ENCODE measurements around the gene PLP2.
"Not testable (repeated sequence)": the region's sequence is repeated elsewhere in the genome, so short reads cannot be mapped to it uniquely, and the experiment has no call there.

The PLP2 gene, protein sequence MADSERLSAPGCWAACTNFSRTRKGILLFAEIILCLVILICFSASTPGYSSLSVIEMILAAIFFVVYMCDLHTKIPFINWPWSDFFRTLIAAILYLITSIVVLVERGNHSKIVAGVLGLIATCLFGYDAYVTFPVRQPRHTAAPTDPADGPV

DNA sequence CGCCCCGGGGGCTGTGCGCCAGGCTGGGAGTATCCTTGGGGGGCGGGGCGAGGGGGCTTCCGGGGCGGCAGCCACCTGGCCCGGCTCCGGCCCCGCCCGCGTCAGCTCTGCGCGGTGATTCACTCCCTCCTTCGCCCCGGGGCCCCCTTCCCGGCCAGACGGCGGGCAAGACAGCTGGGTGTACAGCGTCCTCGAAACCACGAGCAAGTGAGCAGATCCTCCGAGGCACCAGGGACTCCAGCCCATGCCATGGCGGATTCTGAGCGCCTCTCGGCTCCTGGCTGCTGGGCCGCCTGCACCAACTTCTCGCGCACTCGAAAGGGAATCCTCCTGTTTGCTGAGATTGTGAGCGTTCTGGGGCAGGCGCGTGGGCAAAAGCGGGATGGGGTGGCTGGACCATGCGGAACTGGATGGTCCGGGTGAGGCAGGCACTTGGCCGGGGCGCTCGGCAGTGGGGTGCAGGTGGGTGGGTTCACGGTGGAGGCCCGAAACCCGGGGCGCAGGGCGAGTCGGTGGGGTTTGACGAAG, at the start of gene PLP2:
Gene PLP2 (plus strand): TSS at position 147 of the 528 bp plus-strand sequence. CDS start 103 bp downstream, at position 250.
- peak; percentile 62 for DNase-seq (ENCODE audit: low read depth)

DNA sequence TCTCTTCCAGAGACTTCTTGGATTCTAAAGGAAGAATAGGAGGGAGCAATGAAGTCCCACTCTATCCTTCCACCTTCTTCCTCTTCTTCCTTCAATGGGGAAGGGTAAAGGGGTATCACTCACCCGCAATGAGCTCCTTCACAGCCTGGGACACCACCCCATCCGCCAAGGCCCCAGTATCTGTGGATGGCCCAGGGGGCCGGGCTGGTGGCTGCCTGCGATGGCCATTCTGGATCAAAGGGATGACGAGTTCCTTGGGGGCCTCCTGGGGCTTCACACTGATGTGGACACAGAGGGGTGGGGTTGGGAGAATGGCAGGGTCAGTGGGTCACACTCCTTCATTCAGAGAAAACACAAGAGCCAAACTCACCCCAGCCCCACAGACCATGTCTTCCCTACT, 49.2 kb upstream of the PLP2 start:
- DNase-seq (ENCODE audit: low read depth) = no peak

DNA sequence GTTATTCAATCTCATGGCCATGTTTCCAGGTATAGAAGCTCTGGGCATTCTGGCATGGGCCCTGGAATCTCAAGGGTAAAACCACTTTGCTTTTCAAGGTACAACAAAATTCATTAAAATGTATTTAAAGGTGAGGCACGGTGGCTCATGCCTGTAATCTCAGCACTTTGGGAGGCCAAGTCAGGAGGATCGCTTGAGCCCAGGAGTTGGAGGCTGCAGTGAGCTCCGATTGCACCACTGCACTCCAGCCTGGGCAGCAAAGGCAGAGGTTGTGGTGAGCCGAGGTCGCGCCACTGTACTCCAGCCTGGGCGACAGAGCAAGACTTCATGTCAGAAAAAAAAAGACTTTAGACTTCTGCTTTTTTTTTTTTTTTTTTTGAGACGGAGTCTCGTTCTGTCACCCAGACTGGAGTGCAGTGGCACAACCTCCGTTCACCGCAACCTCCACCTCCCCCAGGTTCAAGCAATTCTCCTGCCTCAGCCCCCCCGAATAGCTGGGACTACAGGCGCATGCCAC, 43.9 kb upstream of the PLP2 start:
- DNase-seq (ENCODE audit: low read depth) = not testable (repeated sequence)

DNA sequence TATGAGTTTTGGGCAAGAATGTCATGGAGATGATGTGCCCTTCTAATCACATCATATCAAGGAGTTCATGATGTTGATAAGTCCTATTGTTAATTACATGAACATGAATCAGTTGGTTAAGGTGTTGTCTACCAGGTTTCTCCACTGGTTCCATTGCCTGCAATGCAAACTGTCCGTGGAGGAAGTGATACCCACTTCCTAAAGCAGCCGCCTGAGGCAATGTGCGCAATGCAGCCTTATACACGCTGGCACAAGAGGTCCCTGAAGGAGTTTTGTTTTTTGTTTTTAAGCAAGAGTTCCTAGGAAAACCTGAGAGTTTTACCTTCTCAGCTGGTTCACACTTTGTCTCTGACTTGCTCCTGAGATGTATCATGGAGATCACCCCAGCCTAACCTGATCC, 42.3 kb upstream of the PLP2 start:
- DNase-seq (ENCODE audit: low read depth) = no peak

DNA sequence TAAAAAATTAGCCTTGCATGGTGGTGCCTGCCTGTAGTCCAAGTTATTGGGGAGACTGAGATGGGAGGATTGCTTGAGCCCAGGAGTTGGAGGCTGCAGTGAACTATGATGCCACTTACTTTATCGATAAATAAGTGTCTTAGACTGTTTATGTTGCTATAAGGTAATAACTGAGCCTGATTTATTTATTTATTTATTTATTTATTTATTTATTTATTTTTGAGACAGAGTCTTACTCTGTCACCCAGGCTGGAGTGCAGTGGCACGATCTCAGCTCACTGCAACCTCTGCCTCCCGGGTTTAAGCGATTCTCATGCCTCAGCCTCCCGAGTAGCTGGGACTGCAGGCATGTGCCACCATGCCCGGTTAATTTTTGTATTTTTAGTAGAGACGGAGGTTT, 39.4 kb upstream of the PLP2 start:
- DNase-seq (ENCODE audit: low read depth) = not testable (repeated sequence)

DNA sequence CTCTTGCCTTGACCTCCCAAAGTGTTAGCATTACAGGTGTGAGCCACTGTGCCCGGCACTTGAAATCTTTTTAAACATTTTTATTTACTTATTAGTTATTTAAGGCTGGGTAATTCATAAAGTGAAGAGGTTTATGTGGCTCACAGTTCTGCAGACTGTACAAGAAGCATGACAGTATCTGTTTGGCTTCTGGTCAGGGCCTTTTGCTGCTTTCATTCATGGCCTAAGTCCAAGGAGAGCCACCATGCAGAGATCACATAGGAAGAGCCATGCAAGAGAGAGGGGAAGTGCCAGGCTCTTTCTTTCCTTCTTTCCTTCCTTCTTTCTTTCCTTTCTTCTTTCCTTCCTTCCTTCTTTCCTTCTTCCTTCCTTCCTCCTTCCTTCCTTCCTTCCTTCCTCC, 37.9 kb upstream of the PLP2 start:
- no peak for DNase-seq (ENCODE audit: low read depth)

DNA sequence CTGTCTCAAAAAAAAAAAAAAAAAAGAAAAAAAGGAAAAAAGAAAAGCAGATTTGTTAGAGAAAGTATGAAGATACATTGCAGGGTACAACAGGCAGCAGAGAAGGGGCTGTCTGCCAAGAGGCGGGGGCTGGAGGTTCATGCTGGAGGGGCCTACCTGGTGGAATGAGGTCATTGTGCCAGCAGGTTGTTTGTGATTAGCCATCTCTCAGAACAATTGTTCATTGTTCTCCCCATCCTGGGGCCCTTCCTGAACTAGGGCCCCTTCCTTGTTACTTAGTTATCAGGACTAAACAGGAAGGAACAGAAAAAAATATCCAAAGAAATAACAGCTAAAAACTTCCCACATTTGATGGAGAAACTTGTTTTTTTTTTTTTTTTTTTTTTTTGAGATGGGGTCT, 34.2 kb upstream of the PLP2 start:
- DNase-seq (ENCODE audit: low read depth) = no peak

DNA sequence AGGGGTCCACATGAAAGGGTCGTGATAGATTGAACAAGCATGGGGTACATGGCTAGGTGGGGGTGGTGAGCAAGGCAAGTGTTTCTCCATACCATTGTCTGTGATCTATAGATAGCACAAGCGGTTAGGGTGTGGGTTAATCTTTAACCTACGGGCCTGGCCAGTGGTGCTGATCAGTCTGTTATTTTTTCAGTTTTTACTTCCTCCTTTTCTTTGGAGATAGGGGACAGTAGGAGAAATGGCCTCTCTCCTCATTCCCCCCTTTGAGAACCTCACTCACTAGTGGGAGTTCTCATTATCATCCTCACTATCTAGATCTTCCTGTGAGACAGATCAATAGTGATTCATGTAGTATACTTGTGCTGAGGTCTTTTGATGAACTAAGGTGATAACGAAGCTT, 32.0 kb upstream of the PLP2 start:
- no peak for DNase-seq (ENCODE audit: low read depth)

DNA sequence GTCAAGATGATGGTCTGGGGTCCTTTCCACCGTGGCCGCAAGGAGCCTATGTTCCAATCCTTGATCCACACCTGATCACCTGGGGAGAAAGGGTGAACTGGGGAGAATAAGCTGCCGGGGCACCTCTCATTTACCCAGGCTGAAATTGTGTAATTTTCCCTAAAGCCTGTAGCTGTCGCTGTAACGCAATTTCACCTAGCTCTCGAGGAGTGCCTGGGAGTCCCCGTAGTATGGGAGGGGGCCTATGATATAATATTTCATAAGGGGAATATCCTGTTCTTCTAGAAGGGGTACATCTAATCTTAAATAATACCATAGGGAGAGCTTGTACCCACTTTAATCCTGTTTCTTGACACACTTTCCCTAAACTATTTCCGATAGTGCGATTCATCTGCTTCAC, 29.4 kb upstream of the PLP2 start:
- not testable (repeated sequence) for DNase-seq (ENCODE audit: low read depth)

DNA sequence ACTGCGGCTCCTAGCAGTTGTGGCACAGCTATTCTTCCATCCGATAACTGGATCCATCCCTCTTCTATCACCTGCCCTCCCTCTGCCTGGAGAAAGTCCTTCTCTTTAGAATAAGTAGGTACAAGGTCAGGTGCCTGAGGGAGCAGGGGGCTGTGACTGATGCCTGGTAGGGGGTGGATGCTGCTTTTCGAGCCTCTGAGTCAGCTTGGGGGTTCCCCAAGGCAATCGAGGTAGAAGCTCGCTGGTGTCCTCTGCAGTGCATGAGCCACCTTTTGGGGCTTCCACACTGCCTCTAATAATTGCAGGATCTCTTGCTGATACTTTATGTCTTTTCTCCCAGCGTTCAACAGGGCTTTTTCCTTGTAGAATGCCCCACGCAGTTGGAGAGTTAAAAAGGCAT, 28.5 kb upstream of the PLP2 start:
- not testable (repeated sequence) for DNase-seq (ENCODE audit: low read depth)

DNA sequence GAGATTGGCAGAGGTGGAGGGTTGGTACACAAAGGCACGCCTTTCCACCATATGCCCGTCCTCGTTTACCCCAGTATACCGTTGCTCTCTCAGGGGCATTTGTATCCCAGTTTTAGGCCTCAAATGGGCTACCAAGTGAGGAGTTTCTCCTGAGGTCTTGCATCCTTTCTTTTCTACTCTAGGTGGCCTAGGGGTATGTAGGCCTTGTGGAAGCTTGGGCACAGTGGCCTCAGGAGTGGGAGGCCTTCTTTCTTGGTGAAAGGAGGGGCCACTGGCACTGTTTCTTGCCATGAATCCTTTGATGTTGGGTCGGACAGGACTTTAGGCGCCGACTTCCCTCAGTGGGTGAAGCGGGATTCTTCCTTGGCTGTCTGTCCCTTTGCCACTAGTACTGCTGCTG, 24.4 kb upstream of the PLP2 start:
- DNase-seq (ENCODE audit: low read depth) = no peak

DNA sequence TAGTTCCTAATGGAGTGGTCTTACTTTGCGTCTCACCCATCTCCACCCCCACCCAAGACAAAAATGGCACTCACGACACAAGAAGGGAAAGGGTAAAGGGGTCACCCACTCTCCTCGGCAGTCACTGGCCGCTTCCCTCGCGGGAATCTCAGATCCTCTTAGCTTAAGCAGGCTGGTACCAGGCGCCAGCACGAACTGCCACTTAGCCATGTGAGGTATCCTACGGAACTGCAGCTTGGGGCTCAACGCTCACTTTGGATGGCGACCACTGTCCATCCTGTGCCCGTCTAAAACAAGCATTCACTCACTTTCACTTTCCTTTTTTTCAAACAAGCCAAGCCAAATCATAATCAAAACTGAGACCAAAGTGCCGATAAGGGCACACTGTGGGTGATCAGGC, 23.8 kb upstream of the PLP2 start:
- DNase-seq (ENCODE audit: low read depth) = no peak

DNA sequence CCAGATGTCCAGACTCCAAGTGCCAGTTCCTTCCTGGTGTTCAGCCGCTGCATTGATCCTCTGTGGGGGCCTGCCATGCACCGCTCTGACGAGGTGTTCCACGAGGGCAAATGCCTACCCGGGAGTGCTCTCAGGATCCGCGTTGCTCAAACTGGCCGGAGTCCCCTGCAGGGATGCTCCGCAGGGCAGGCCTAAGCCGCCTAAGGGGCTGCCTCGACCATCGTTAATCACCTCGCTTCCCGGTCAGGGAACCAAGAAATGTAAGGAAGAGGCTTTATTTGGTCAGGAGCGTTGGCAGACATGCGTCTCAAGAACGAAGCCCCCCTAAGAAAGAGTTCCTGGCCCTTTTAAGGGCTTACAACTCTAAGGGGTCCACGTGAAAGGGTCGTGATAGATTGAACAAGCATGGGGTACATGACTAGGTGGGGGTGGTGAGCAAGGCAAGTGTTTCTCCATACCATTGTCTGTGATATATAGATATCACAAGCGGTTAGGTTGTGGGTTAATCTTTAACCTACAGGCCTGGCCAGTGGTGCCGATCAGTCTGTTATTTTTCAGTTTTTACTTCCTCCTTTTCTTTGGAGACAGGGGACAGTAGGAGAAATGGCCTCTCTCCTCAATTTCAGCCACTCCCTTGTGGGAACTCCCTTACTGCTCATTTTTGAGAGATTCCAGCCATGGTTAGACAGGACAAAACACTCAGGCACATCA, 23.2 kb upstream of the PLP2 start:
- DNase-seq (ENCODE audit: low read depth) = not testable (repeated sequence)

DNA sequence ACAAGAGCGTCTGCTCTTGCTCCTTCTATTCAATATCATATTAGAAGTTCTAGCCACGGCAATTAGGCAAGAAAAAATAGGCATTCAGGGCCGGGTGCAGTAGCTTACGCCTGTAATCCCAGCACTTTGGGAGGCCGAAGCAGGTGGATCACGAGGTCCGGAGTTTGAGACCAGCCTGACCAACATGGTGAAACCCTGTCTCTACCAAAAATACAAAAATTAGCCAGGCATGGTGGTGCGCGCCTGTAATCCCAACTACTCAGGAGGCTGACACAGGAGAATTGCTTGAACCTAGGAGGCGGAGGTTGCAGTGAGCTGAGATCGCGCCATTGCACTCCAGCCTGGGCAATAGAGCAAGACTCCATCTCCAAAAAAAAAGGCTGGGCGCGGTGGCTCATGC, 22.4 kb upstream of the PLP2 start:
- DNase-seq (ENCODE audit: low read depth) = not testable (repeated sequence)

DNA sequence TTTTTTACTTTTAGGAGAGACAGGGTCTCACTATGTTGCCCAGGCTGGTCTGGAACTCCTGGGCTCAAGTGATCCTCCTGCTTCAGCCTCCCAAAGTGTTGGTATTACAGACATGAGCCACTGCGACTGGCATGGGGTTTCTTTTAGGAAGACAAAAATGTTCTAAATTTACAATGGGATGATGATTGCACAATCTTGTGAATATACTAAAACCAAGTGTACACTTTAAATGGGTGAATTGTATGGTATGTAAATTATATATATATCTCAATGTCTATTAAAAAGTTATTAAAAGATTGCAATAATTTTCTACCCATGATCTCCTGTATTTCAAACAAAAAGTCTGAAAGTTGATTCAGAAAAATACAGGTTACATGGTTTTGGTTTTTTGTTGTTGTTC, 18.2 kb upstream of the PLP2 start:
- DNase-seq (ENCODE audit: low read depth) = no peak

DNA sequence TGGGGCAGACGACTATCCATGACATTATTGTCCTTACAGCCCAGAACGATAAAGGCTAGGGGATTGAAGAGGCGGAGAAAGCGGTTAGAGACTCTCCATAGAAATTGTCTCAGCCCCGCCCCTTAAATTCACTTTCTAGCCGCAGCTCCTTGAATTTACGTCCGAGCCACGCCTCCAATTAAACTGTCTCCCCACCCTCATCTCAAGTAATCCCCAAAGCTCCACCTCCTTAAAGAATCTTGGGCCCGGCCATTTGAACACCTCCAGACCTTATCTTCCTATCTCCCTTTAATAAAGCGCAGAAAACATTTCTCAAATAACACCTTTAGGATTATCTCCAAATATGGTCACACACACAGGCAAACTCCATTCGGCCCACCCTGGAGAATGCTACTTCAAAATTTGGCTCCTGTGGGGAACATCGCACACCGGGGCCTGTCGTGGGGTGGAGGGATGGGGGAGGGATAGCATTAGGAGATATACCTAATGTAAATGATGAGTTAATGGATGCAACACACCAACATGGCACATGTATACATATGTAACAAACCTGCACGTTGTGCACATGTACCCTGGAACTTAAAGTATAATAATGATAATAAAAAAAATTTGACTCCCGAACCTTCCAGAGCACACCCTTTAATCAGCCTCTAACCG, 16.3 kb upstream of the PLP2 start:
- no peak for DNase-seq (ENCODE audit: low read depth)

DNA sequence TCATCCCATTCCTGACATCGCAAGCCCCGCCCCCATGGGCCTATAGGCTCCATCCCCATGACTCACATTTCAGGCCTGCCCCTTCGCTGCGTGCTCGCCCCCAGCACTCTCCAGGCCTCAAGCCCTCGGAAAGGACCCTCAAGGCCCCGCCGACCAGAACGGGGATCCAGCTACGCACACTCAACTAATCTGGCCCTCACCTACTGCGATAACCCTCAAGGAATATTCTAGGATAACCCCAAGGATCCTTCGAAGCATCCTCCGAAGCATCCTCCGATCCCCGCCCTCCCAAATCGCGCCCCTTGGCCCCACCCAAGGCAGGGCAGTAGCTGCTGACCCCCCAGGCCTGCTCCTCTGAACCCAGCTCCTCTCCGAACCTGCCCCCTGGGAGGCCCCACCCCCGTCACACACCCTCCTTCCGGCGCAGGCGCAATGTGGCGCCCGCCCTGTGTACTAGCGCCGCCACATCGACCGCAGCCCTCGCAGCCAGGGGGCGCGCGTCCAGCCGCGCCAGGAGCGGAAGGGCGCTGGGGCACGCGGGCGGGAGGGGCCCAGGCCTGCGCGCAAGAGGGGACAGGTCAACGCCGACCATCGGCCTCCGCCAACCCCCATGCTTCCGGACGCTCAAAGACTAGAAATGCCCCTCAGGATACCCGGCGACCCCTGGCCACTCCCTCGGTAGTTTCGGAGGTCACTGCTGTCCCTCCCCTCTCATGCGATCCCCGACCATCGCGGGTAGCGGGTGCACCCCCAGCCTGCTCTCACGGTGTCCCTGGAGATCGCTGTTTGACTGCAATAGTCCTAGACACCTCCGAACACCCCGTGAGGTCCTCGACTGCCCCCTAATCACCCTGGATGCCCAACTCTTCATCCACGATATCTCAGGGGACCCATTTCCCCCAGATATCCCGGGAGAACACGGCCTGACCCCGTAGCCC, 15.5 kb upstream of the PLP2 start:
- DNase-seq (ENCODE audit: low read depth) = peak; percentile 72

DNA sequence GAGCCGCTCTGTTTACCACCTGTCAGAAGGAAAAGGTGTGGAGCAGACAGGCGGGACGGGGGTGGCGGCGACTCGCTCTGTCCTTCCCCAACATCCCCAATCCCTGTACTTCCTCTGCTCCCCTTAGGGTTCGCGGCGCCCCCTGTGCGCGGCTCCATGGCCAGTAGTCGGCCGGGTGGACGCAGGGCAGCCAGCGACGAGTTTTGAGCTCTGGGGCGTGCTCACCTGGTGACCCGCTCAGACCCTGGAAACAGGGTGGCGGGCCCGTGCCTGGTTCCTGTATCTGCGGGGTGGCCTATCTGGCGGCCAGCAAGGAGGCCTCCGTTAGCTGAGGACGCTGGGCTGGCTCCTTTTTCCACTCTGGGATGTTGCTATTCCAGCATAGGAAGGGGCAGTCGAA, 14.5 kb upstream of the PLP2 start:
- DNase-seq (ENCODE audit: low read depth) = no peak

DNA sequence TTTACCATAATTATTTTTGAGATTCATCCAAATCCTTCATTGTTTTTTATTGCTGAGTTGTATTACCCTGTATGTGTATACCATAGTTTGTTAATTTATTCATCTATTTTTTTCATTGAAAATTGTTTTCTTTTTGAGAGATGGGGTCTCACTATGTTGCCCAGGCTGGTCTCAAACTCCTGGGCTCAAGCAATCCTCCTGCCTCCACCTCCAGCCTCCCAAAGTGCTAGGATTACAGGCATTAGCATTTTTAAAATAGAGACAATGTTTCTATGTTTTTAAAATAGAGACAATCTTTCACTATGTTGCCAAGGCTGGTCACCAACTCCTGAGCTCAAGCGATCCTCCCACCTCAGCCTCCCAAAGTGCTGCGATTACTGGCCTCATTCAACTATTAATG, 10.8 kb upstream of the PLP2 start:
- DNase-seq (ENCODE audit: low read depth) = no peak

DNA sequence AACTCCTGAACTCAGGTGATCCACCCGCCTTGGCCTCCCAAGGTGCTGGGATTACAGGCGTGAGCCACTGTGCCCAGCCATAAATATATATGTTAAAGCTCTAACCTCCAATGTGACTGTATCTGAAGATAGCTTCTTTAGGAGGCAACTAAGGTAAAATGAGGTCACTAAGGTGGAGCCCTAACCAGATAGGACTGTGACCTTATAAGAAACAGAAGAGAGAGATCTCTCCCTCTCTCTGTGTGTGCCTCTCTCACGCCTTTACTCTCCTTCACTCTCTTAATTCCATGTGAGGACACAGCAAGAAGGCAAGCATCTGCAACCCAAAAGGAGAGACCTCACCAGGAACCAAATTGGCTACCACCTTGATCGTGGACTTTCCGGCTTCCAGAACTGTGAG, 10.1 kb upstream of the PLP2 start:
- no peak for DNase-seq (ENCODE audit: low read depth)

DNA sequence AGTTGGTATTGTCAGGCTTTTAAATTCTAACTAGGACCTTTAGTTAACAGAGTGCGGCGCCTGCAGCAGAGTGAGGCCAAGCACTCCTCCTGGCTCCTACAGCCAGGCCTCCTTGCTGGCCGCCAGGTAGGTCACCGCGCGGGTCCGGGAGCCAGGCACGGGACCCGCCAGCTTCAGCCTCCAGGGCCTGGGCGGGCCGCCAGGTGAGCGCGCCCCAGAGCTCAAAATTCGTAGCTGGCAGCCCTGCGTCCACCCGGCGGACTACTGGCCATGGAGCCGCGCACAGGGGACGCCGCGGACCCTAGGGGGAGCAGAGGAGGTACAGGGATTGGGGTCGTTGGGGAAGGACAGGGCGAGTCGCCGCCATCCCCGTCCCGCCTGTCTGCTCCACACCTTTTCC, 9.1 kb upstream of the PLP2 start, which contains the start of gene MAGIX:
Gene MAGIX (plus strand): TSS at position 139 of the 400 bp plus-strand sequence. CDS start 132 bp downstream, at position 271.
- DNase-seq (ENCODE audit: low read depth) = no peak

Measured in stimulated activated CD8-positive, alpha-beta memory T cell treated with anti-CD3 and anti-CD28 coated beads, Interleukin-12 subunit alpha, Interleukin-12 subunit beta, amount 100 ng/mL, for 4 hours (primary cell).